Astrocyte (in vitro differentiated cells and primary cell): ENCODE measurements around the gene ALG1L2.
"Not testable (repeated sequence)": the region's sequence is repeated elsewhere in the genome, so short reads cannot be mapped to it uniquely, and the experiment has no call there.

Experiments used
- CTCF ChIP-seq: IDR thresholded peaks from 2 replicates; pipeline ENCODE4 v1.5.1; 2011; ENCODE audit warnings: low read depth, mild to moderate bottlenecking, inconsistent platforms, low read length, moderate library complexity; ENCODE audit not compliant: insufficient read depth
- EZH2 ChIP-seq: IDR thresholded peaks from 2 replicates; pipeline ENCODE4 v1.6.1; 2012; ENCODE audit warnings: mild to moderate bottlenecking, low read length, inconsistent platforms; ENCODE audit not compliant: insufficient read depth

GRCh38 chr3:130098639-130099385 lies 17.2 kb downstream of the ALG1L2 start:
- TF ChIP-seq CTCF, EZH2: not testable (repeated sequence)
